ENCODE data around the gene LRRC4C.

The LRRC4C gene

DNA sequence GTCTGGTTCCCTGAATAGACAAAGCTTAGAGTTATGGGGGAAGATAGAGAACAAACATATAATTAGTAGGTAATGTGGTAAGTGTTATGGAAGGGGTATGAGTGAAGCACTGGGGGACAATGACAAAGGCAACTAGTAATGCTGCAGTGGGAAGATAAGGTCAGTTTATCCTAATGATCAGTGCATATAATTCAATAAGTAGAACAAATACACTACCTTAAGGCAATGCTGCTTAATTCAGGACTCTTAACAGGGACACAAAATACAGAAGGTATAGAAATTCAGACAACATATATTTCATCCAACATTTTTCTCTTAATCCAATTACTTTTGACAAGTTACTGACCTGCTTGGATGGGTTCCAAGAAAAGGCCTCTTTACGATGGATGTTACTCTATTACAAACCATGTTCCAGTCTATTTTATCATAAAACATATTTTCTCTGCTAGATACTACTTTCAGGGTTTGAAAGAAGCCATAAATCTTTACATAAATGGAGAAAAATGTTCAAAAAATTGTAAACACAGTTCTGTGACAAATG is 1186.2 kb downstream of the LRRC4C start:
- Histone ChIP-seq H2BK120ac (ENCODE audit: low read depth, low read length) (no peak overlapping the region), H3K18ac (ENCODE audit: low read length) (no peak overlapping the region), H3K9me3 (replicated peaks in 1 of 2; ENCODE audit: control insufficient read depth in 2 of 2, insufficient read depth in 1 of 2, low read depth in 1 of 2, low read length in 2 of 2) (no peaks in the 10 kb centered on the region), H3K4ac (ENCODE audit: low read length) (no peak overlapping the region), H3K27ac (replicated peaks; ENCODE audit: low read length) (no peak overlapping the region), H3K79me1 (ENCODE audit: low read depth, low read length) (no peaks in the 10 kb centered on the region), H3K4me1 (ENCODE audit: control insufficient read depth in 2 of 2, insufficient read depth in 1 of 2, low read depth in 1 of 2, low read length in 2 of 2) (peaks cover 4 to 10% of the 10 kb centered on the region in 2 donors), H2BK12ac (ENCODE audit: low read length) (no peak overlapping the region), H4K91ac (ENCODE audit: low read depth, low read length, poor library complexity) (no peak overlapping the region), H3K14ac (ENCODE audit: low read length) (no peak overlapping the region), H3K27me3 (ENCODE audit: control insufficient read depth in 3 of 3, insufficient read depth in 3 of 3, low read depth in 1 of 3, low read length in 3 of 3) (no peaks in the 10 kb centered on the region), H3K9ac (ENCODE audit: low read depth, low read length, poor library complexity) (no peak overlapping the region), H2BK15ac (ENCODE audit: low read length) (no peak overlapping the region), H3K4me3 (ENCODE audit: low read length in 2 of 2) (no peak overlapping the region), H2AK5ac (ENCODE audit: low read depth, low read length) (no peak overlapping the region), H3K36me3 (replicated peaks in 1 of 2; ENCODE audit: control insufficient read depth in 2 of 2, insufficient read depth in 2 of 2, low read length in 2 of 2) (no peaks in the 10 kb centered on the region), H3K4me2 (ENCODE audit: insufficient read depth, low read length, poor library complexity, severe bottlenecking) (no peak overlapping the region), H2AFZ (ENCODE audit: low read length) (no peak overlapping the region), H2BK5ac (ENCODE audit: low read length) (no peak overlapping the region), H4K8ac (ENCODE audit: low read depth, low read length) (no peak overlapping the region), H3K23ac (ENCODE audit: low read depth, low read length, poor library complexity) (no peak overlapping the region)
- no CpG with 5 or more reads among the region's 1 CpG for WGBS, 2 donors (ENCODE audit: extremely low coverage in 2 of 2, insufficient read length in 2 of 2, insufficient replicate concordance in 1 of 2)
- no peak for DNase-seq (ENCODE audit: low spot score)

DNA sequence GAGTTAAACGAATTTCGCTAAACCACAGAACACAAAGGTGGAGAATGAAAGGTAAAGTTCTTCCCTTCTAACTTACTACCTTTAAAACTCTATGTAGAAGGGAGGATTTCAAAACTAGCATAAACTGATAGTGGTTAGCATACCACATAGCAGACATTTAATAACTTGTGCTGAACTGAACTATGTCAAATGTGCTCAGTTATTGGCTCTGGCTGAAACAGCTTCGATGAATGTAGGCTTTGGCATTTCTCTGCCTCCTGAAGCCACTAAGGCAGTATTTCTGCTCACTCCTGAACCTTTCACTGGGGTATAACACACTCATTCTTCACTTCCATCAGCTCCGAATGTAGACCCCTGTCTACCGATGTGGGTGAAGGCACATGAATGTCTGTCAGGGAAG is 1188.1 kb downstream of the LRRC4C start:
- Histone ChIP-seq H4K91ac (ENCODE audit: low read depth, low read length, poor library complexity) (no peak overlapping the region), H4K8ac (ENCODE audit: low read depth, low read length) (no peak overlapping the region), H3K4me1 (ENCODE audit: control insufficient read depth in 2 of 2, insufficient read depth in 1 of 2, low read depth in 1 of 2, low read length in 2 of 2) (peaks cover 4 to 9% of the 10 kb centered on the region in 2 donors), H3K79me1 (ENCODE audit: low read depth, low read length) (no peaks in the 10 kb centered on the region), H3K4me2 (ENCODE audit: insufficient read depth, low read length, poor library complexity, severe bottlenecking) (no peak overlapping the region), H3K18ac (ENCODE audit: low read length) (no peak overlapping the region), H2BK12ac (ENCODE audit: low read length) (no peak overlapping the region), H3K23ac (ENCODE audit: low read depth, low read length, poor library complexity) (no peak overlapping the region), H2BK120ac (ENCODE audit: low read depth, low read length) (no peak overlapping the region), H3K4me3 (ENCODE audit: low read length in 2 of 2) (no peak overlapping the region), H2BK15ac (ENCODE audit: low read length) (no peak overlapping the region), H2AK5ac (ENCODE audit: low read depth, low read length) (no peak overlapping the region), H3K27ac (replicated peaks; ENCODE audit: low read length) (no peak overlapping the region), H3K27me3 (ENCODE audit: control insufficient read depth in 3 of 3, insufficient read depth in 3 of 3, low read depth in 1 of 3, low read length in 3 of 3) (no peaks in the 10 kb centered on the region), H2BK5ac (ENCODE audit: low read length) (no peak overlapping the region), H3K36me3 (replicated peaks in 1 of 2; ENCODE audit: control insufficient read depth in 2 of 2, insufficient read depth in 2 of 2, low read length in 2 of 2) (no peaks in the 10 kb centered on the region), H3K9me3 (replicated peaks in 1 of 2; ENCODE audit: control insufficient read depth in 2 of 2, insufficient read depth in 1 of 2, low read depth in 1 of 2, low read length in 2 of 2) (no peaks in the 10 kb centered on the region), H3K14ac (ENCODE audit: low read length) (no peak overlapping the region), H3K4ac (ENCODE audit: low read length) (no peak overlapping the region), H2AFZ (ENCODE audit: low read length) (peak overlapping the region; percentile 22), H3K9ac (ENCODE audit: low read depth, low read length, poor library complexity) (no peak overlapping the region)
- no CpG with 5 or more reads among the region's 5 CpGs for WGBS, 2 donors (ENCODE audit: extremely low coverage in 2 of 2, insufficient read length in 2 of 2, insufficient replicate concordance in 1 of 2)
- no peak for DNase-seq (ENCODE audit: low spot score)

DNA sequence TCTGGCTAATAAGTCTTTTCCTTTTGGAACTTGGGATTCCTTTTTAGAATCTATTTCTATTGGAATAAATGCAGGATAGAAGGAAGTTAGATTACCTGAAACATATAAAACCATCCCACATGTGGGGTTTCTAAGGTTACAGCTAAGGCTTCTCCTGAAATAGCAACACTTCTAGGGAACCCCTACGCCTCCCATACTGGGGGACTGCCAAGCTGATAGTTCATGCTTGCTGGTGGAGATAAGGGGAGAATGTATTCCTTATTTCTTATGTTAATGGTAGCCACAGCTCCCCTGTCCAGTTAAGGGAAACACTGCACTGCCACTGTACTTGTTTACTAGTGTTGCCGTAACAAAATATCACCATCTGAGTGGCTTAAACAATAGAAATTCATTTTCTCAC is 1189.6 kb downstream of the LRRC4C start:
- no peak overlapping the region for H3K14ac ChIP-seq (ENCODE audit: low read length)
- H2AFZ ChIP-seq (ENCODE audit: low read length) = no peak overlapping the region
- H3K4me2 ChIP-seq (ENCODE audit: insufficient read depth, low read length, poor library complexity, severe bottlenecking) = no peak overlapping the region
- no peak overlapping the region for H3K9ac ChIP-seq (ENCODE audit: low read depth, low read length, poor library complexity)
- H3K9me3 ChIP-seq (replicated peaks in 1 of 2; ENCODE audit: control insufficient read depth in 2 of 2, insufficient read depth in 1 of 2, low read depth in 1 of 2, low read length in 2 of 2) = no peaks in the 10 kb centered on the region
- H2BK120ac ChIP-seq (ENCODE audit: low read depth, low read length) = no peak overlapping the region
- H3K27ac ChIP-seq (replicated peaks; ENCODE audit: low read length) = no peak overlapping the region
- no peak overlapping the region for H3K23ac ChIP-seq (ENCODE audit: low read depth, low read length, poor library complexity)
- H3K27me3 ChIP-seq (ENCODE audit: control insufficient read depth in 3 of 3, insufficient read depth in 3 of 3, low read depth in 1 of 3, low read length in 3 of 3) = no peaks in the 10 kb centered on the region
- no peaks in the 10 kb centered on the region for H3K36me3 ChIP-seq (replicated peaks in 1 of 2; ENCODE audit: control insufficient read depth in 2 of 2, insufficient read depth in 2 of 2, low read length in 2 of 2)
- no peak overlapping the region for H3K4ac ChIP-seq (ENCODE audit: low read length)
- no peak overlapping the region for H2BK12ac ChIP-seq (ENCODE audit: low read length)
- H2BK5ac ChIP-seq (ENCODE audit: low read length) = no peak overlapping the region
- no peak overlapping the region for H2AK5ac ChIP-seq (ENCODE audit: low read depth, low read length)
- no peak for DNase-seq (ENCODE audit: low spot score)
- H3K4me1 ChIP-seq (ENCODE audit: control insufficient read depth in 2 of 2, insufficient read depth in 1 of 2, low read depth in 1 of 2, low read length in 2 of 2) = peaks cover 4 to 9% of the 10 kb centered on the region in 2 donors
- H3K79me1 ChIP-seq (ENCODE audit: low read depth, low read length) = no peaks in the 10 kb centered on the region
- H4K8ac ChIP-seq (ENCODE audit: low read depth, low read length) = no peak overlapping the region
- H2BK15ac ChIP-seq (ENCODE audit: low read length) = no peak overlapping the region
- H3K18ac ChIP-seq (ENCODE audit: low read length) = no peak overlapping the region
- no CpG with 5 or more reads among the region's 2 CpGs for WGBS, 2 donors (ENCODE audit: extremely low coverage in 2 of 2, insufficient read length in 2 of 2, insufficient replicate concordance in 1 of 2)
- no peak overlapping the region for H4K91ac ChIP-seq (ENCODE audit: low read depth, low read length, poor library complexity)
- H3K4me3 ChIP-seq (ENCODE audit: low read length in 2 of 2) = no peak overlapping the region

DNA sequence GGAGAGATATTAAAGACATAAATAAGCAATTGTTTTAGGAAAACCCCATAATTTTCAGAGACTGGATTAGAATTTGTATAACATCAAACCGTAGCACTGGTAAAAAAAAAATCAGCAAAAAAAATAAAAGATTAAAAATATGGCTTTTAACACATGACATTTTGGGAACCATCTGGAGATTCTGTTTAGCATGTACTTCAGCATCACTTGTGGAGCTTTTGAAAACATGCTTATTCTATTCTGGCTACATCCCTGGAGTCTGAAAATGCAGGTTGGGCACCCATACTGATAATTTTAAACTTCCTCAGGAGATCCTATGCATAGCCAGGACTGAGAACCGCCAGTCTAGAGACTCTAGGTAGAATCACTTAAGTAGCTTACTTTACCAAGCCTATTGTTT is 1190.9 kb downstream of the LRRC4C start:
- WGBS, 2 donors (ENCODE audit: extremely low coverage in 2 of 2, insufficient read length in 2 of 2, insufficient replicate concordance in 1 of 2) = no CpG with 5 or more reads among the region's 2 CpGs
- H4K8ac ChIP-seq (ENCODE audit: low read depth, low read length) = no peak overlapping the region
- no peaks in the 10 kb centered on the region for H3K27me3 ChIP-seq (ENCODE audit: control insufficient read depth in 3 of 3, insufficient read depth in 3 of 3, low read depth in 1 of 3, low read length in 3 of 3)
- H3K36me3 ChIP-seq (replicated peaks in 1 of 2; ENCODE audit: control insufficient read depth in 2 of 2, insufficient read depth in 2 of 2, low read length in 2 of 2) = no peaks in the 10 kb centered on the region
- H3K4me2 ChIP-seq (ENCODE audit: insufficient read depth, low read length, poor library complexity, severe bottlenecking) = no peak overlapping the region
- H3K79me1 ChIP-seq (ENCODE audit: low read depth, low read length) = no peaks in the 10 kb centered on the region
- H2BK12ac ChIP-seq (ENCODE audit: low read length) = no peak overlapping the region
- H3K23ac ChIP-seq (ENCODE audit: low read depth, low read length, poor library complexity) = no peak overlapping the region
- no peak overlapping the region for H3K18ac ChIP-seq (ENCODE audit: low read length)
- no peak overlapping the region for H3K4me3 ChIP-seq (ENCODE audit: low read length in 2 of 2)
- peaks cover 0 to 7% of the 10 kb centered on the region in 2 donors for H3K4me1 ChIP-seq (ENCODE audit: control insufficient read depth in 2 of 2, insufficient read depth in 1 of 2, low read depth in 1 of 2, low read length in 2 of 2)
- no peak overlapping the region for H3K14ac ChIP-seq (ENCODE audit: low read length)
- H3K27ac ChIP-seq (replicated peaks; ENCODE audit: low read length) = no peak overlapping the region
- no peak overlapping the region for H2AK5ac ChIP-seq (ENCODE audit: low read depth, low read length)
- H2BK15ac ChIP-seq (ENCODE audit: low read length) = no peak overlapping the region
- no peak overlapping the region for H3K9ac ChIP-seq (ENCODE audit: low read depth, low read length, poor library complexity)
- H3K9me3 ChIP-seq (replicated peaks in 1 of 2; ENCODE audit: control insufficient read depth in 2 of 2, insufficient read depth in 1 of 2, low read depth in 1 of 2, low read length in 2 of 2) = no peaks in the 10 kb centered on the region
- no peak overlapping the region for H2BK5ac ChIP-seq (ENCODE audit: low read length)
- no peak overlapping the region for H2AFZ ChIP-seq (ENCODE audit: low read length)
- H3K4ac ChIP-seq (ENCODE audit: low read length) = no peak overlapping the region
- H4K91ac ChIP-seq (ENCODE audit: low read depth, low read length, poor library complexity) = no peak overlapping the region
- no peak overlapping the region for H2BK120ac ChIP-seq (ENCODE audit: low read depth, low read length)
- no peak for DNase-seq (ENCODE audit: low spot score)
